SU-DHL-6 (cell line): ENCODE measurements around the gene POC1B.

Experiments used
- EZH2phosphoT487 ChIP-seq: fragments of 200-600 bp; sonication (generic), shearing (Covaris generic); conservative IDR thresholded peaks from 2 replicates; pipeline ENCODE4 v1.6.1; 2018; ENCODE audit warnings: mild to moderate bottlenecking, antibody characterized with exemption, low read length, moderate library complexity, mixed read lengths
- TF ChIP-seq, protein P1 (sequence below): fragments of 200-600 bp; sonication (generic); IDR thresholded peaks from one replicate; pipeline ENCODE4 v1.5.1; 2017; ENCODE audit warnings: antibody characterized with exemption, mild to moderate bottlenecking, low read length, moderate library complexity; ENCODE audit not compliant: insufficient read depth, poor library complexity, severe bottlenecking

GRCh38 chr12:89416049-89416792 lies 109.6 kb downstream of the POC1B start:
- TF ChIP-seq, protein P1, sequence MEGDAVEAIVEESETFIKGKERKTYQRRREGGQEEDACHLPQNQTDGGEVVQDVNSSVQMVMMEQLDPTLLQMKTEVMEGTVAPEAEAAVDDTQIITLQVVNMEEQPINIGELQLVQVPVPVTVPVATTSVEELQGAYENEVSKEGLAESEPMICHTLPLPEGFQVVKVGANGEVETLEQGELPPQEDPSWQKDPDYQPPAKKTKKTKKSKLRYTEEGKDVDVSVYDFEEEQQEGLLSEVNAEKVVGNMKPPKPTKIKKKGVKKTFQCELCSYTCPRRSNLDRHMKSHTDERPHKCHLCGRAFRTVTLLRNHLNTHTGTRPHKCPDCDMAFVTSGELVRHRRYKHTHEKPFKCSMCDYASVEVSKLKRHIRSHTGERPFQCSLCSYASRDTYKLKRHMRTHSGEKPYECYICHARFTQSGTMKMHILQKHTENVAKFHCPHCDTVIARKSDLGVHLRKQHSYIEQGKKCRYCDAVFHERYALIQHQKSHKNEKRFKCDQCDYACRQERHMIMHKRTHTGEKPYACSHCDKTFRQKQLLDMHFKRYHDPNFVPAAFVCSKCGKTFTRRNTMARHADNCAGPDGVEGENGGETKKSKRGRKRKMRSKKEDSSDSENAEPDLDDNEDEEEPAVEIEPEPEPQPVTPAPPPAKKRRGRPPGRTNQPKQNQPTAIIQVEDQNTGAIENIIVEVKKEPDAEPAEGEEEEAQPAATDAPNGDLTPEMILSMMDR, result no peak
- TF ChIP-seq EZH2phosphoT487, result no peak
